HG03280 (cell line): ENCODE data around the gene GPRASP1.

Source experiments
- ATAC-seq: cut with Tn5 transposase; IDR thresholded peaks from one replicate; pipeline ENCODE4 v1.9.1; 2021; ENCODE audit warnings: mild to moderate bottlenecking, moderate library complexity; ENCODE audit not compliant: unreplicated experiment

GPRASP1 gene

DNA sequence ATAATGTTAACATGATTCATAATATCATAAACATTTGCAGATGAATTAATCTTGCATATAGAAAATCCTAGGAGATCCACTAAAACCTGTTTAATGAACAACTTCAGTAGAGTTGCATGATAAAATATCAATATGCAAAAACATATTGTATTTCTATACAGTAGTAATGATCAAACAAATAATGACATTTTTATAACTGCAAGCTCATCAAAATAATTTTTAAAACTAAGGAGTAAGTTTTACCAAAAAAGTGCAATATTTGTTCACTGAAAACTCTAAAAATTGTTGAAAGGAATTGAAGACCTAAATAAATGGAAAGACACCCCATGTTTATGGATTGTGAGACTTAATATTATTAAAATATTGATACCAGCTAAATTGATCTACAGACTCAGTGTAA is 45.0 kb downstream of the GPRASP1 start:
- no peak for ATAC-seq

DNA sequence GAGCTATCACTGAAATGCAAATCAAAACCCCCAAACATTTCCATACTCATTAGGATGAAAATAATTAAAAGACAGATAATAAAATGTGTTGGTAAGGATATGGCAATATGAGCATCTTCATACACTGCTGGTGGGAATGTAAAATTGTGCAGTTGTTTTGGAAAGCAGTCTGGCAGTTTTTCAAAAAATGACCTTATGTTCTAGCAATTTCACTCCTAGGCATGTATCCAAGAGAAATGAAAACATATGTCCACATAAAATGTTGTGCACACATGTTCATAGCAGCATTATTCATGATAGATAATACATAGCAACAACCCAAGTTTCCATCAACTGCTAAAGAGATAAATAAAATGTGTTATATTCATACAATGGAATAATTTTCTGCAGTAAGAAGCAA is 46.2 kb downstream of the GPRASP1 start:
- no peak for ATAC-seq
